Measurements from ENCODE around the gene PANK4. TPM values are rescaled to one million over a fixed set of nuclear protein-coding genes. Genes with fewer than 3 reads are reported as not detected.

PANK4 gene
- total and polyA plus RNA-seq, 9 of the 15 experiments (the other 6 are each of a cell fraction or from before 2014, with no cell fraction given), result 0.93 to 55.6 (median 31.5) TPM

DNA sequence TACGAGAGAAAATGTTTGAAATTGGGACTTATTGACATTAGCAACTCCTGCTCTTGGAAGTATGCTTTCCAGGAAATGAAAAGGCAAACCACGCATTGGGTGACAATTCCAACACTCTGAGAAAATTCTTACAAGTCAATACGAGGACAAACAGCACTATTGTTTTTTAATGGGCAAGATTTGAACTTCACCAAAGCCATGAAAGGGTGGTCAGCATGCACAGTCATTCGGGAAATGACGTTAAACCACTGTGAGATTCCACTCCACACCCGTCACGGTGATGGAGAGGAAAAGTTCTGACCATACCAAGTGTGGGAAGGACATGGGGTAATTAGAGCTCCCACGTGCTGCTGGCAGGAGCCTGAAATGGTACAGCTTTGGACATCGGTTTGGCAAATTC, 48.0 kb upstream of the PANK4 start (continued):
- TF ChIP-seq, protein P1, sequence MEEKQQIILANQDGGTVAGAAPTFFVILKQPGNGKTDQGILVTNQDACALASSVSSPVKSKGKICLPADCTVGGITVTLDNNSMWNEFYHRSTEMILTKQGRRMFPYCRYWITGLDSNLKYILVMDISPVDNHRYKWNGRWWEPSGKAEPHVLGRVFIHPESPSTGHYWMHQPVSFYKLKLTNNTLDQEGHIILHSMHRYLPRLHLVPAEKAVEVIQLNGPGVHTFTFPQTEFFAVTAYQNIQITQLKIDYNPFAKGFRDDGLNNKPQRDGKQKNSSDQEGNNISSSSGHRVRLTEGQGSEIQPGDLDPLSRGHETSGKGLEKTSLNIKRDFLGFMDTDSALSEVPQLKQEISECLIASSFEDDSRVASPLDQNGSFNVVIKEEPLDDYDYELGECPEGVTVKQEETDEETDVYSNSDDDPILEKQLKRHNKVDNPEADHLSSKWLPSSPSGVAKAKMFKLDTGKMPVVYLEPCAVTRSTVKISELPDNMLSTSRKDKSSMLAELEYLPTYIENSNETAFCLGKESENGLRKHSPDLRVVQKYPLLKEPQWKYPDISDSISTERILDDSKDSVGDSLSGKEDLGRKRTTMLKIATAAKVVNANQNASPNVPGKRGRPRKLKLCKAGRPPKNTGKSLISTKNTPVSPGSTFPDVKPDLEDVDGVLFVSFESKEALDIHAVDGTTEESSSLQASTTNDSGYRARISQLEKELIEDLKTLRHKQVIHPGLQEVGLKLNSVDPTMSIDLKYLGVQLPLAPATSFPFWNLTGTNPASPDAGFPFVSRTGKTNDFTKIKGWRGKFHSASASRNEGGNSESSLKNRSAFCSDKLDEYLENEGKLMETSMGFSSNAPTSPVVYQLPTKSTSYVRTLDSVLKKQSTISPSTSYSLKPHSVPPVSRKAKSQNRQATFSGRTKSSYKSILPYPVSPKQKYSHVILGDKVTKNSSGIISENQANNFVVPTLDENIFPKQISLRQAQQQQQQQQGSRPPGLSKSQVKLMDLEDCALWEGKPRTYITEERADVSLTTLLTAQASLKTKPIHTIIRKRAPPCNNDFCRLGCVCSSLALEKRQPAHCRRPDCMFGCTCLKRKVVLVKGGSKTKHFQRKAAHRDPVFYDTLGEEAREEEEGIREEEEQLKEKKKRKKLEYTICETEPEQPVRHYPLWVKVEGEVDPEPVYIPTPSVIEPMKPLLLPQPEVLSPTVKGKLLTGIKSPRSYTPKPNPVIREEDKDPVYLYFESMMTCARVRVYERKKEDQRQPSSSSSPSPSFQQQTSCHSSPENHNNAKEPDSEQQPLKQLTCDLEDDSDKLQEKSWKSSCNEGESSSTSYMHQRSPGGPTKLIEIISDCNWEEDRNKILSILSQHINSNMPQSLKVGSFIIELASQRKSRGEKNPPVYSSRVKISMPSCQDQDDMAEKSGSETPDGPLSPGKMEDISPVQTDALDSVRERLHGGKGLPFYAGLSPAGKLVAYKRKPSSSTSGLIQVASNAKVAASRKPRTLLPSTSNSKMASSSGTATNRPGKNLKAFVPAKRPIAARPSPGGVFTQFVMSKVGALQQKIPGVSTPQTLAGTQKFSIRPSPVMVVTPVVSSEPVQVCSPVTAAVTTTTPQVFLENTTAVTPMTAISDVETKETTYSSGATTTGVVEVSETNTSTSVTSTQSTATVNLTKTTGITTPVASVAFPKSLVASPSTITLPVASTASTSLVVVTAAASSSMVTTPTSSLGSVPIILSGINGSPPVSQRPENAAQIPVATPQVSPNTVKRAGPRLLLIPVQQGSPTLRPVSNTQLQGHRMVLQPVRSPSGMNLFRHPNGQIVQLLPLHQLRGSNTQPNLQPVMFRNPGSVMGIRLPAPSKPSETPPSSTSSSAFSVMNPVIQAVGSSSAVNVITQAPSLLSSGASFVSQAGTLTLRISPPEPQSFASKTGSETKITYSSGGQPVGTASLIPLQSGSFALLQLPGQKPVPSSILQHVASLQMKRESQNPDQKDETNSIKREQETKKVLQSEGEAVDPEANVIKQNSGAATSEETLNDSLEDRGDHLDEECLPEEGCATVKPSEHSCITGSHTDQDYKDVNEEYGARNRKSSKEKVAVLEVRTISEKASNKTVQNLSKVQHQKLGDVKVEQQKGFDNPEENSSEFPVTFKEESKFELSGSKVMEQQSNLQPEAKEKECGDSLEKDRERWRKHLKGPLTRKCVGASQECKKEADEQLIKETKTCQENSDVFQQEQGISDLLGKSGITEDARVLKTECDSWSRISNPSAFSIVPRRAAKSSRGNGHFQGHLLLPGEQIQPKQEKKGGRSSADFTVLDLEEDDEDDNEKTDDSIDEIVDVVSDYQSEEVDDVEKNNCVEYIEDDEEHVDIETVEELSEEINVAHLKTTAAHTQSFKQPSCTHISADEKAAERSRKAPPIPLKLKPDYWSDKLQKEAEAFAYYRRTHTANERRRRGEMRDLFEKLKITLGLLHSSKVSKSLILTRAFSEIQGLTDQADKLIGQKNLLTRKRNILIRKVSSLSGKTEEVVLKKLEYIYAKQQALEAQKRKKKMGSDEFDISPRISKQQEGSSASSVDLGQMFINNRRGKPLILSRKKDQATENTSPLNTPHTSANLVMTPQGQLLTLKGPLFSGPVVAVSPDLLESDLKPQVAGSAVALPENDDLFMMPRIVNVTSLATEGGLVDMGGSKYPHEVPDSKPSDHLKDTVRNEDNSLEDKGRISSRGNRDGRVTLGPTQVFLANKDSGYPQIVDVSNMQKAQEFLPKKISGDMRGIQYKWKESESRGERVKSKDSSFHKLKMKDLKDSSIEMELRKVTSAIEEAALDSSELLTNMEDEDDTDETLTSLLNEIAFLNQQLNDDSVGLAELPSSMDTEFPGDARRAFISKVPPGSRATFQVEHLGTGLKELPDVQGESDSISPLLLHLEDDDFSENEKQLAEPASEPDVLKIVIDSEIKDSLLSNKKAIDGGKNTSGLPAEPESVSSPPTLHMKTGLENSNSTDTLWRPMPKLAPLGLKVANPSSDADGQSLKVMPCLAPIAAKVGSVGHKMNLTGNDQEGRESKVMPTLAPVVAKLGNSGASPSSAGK (IDR thresholded peaks at IDR 0.05), result peak; percentile 35; the same call in 1 of the 2 replicates
- TF ChIP-seq MIER1 (IDR thresholded peaks at IDR 0.05; ENCODE audit: low read depth) (no peak), ZC3H4 (CRISPR knock-in tag; IDR thresholded peaks at IDR 0.05; ENCODE audit: borderline replicate concordance) (no peak)
- TF ChIP-seq, protein P2, sequence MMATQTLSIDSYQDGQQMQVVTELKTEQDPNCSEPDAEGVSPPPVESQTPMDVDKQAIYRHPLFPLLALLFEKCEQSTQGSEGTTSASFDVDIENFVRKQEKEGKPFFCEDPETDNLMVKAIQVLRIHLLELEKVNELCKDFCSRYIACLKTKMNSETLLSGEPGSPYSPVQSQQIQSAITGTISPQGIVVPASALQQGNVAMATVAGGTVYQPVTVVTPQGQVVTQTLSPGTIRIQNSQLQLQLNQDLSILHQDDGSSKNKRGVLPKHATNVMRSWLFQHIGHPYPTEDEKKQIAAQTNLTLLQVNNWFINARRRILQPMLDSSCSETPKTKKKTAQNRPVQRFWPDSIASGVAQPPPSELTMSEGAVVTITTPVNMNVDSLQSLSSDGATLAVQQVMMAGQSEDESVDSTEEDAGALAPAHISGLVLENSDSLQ (IDR thresholded peaks at IDR 0.05), result no peak
- TF ChIP-seq, protein P3, sequence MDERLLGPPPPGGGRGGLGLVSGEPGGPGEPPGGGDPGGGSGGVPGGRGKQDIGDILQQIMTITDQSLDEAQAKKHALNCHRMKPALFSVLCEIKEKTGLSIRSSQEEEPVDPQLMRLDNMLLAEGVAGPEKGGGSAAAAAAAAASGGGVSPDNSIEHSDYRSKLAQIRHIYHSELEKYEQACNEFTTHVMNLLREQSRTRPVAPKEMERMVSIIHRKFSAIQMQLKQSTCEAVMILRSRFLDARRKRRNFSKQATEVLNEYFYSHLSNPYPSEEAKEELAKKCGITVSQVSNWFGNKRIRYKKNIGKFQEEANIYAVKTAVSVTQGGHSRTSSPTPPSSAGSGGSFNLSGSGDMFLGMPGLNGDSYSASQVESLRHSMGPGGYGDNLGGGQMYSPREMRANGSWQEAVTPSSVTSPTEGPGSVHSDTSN (CRISPR knock-in tag; IDR thresholded peaks at IDR 0.05; ENCODE audit: low read depth), result no peak
- TF ChIP-seq, protein P3 (tag; conservative IDR thresholded peaks at IDR 0.05; ENCODE audit: low read depth), result no peak
